LNCAP (cell line): ENCODE results near the gene EFHC1.

Experiments
- CTCF ChIP-seq: fragments of 450-650 bp; IDR thresholded peaks from 2 replicates; pipeline ENCODE4 v1.5.1; 2017; ENCODE audit warnings: mild to moderate bottlenecking

The EFHC1 gene

GRCh38 chr6:52509281-52510212 is 89.4 kb downstream of the EFHC1 start:
- TF ChIP-seq CTCF, result no peak

GRCh38 chr6:52510213-52510562 is 90.0 kb downstream of the EFHC1 start:
- no peak for TF ChIP-seq CTCF

DNA sequence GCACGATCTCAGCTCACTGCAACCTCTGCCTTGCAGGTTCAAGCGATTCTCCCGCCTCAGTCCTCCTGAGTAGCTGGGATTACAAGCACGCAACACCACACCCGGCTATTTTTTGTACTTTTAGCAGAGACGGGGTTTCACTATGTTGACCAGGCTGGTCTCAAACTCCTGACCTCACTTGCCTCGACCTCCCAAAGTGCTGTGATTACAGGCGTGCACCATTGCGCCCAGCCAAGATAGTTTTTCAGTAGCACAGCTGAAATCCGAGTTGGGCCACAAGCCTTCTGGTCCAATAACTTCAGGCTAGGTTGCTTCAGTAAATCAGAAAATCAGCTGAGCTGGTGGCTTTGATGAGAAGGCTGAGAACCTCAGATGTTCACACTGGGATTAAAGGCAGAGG is 91.0 kb downstream of the EFHC1 start:
- TF ChIP-seq CTCF, result no peak

DNA sequence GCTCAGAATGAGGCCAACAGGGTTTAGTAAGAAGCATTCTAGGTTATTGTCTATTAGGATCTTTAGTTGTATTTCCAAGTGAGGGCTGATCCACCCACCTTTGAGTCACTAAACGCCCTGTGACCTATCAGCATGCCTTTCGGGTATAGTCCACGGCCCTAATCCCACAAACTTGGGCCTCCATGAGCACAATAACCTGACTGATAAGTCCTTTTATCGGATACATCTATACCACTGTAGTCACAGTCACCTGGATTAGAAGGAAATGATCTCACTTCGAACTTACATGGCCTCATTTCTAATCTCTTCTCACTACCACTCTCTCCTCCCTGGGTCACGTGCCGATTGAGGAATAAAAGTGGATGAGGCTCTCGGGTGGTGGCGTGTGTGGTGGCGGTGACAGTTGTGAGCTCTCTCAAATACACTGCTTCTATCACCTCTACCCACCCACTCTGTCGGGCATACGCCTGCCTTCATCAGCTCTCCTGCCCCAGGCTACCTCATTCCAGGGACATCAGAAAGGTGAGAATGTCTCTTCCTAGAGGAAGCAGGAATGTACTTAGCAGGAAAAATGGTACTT is 91.5 kb downstream of the EFHC1 start:
- no peak for TF ChIP-seq CTCF

DNA sequence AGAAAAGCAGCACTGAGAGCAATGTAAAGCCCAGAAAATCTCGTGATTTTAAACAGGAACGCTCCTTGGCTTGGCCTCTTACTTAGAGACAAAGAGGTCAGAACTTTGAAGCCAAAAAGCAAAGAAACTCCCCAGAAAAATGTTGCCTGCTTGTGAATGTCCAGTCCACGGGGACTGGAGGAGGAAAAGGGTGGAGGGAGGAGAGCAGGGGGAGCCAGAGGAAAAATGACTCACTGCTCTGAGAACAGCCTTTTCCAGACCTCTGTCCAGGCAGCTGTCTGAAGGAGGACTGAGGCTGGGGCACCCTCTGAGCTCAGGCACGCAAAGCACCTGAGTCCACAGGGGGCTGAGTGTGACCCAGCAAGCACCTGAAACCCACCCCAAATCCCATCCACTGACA is 92.1 kb downstream of the EFHC1 start:
- TF ChIP-seq CTCF, result no peak

DNA sequence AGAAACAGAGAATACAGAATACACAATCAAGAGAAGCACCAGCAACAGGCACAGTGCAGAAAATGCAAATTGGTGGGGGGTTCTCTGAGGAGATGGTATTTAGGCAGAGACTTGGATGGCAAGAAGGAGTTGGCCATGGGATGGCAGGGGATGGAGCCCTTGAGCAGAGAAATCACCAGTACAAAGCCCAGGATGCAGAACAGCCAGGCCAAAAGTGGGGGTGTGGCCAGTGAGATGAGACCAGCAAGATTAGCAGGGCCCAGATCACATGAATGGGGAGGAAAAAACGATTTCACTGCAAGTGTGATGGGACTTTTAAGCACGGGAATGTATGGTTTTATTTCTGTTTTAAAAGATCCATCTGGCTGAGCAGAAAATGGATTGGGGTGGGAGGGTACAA is 93.3 kb downstream of the EFHC1 start:
- no peak for TF ChIP-seq CTCF

DNA sequence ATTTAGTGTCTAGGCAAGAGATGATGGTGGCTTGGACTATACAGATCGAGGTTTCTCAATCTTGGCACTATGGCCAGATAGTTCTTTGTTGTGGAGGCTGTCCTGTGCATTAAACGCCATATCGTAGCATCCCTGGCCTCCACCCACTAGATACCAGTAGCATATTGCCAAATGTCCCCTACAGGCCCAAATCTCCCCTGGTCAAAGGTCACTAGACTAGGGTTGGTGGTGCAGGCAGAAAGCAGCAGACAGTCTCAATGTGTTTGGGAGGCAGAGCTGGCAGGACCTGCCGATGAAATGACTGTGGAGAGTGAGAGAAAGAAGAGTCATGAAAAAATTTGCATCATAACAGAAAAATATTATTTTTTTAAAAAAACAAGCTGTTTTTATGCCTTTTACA is 93.8 kb downstream of the EFHC1 start:
- no peak for TF ChIP-seq CTCF
